ENCODE results near the gene SLC38A4. TPM values are rescaled to one million over a fixed set of nuclear protein-coding genes. Genes with fewer than 3 reads are reported as not detected.

The SLC38A4 gene
- total RNA-seq, 4 donors from 2014 or later, result 1.0 to 2.3 (median 1.6) TPM

- Histone ChIP-seq H3K4me3 (no peak overlapping the region), H3K4me1 (peaks cover 3% of the 10 kb centered on the region), H3K36me3 (no peaks in the 10 kb centered on the region), H3K27ac (no peak overlapping the region), H3K9me3 (no peaks in the 10 kb centered on the region), H3K27me3 (no peaks in the 10 kb centered on the region)
- no peak for DNase-seq (ENCODE audit: low spot score in 2 of 2)
- TF ChIP-seq POLR2A (IDR thresholded peaks at IDR 0.05) (no peak), POLR2AphosphoS5 (IDR thresholded peaks at IDR 0.05) (no peak), EP300 (IDR thresholded peaks at IDR 0.05) (no peak), CTCF (IDR thresholded peaks at IDR 0.05) (no peak)
- 93% methylated on average over 5 of the region's 5 CpGs for WGBS
Measured at GRCh38 chr12:46787496-46788055, 38.2 kb downstream of the SLC38A4 start.

- H3K9me3 ChIP-seq, result no peaks in the 10 kb centered on the region
- no peak overlapping the region for H3K4me3 ChIP-seq
- TF ChIP-seq POLR2A (IDR thresholded peaks at IDR 0.05) (no peak), POLR2AphosphoS5 (IDR thresholded peaks at IDR 0.05) (no peak), EP300 (IDR thresholded peaks at IDR 0.05) (no peak), CTCF (IDR thresholded peaks at IDR 0.05) (no peak)
- no peak overlapping the region for H3K27ac ChIP-seq
- no peaks in the 10 kb centered on the region for H3K36me3 ChIP-seq
- peaks cover 3% of the 10 kb centered on the region for H3K4me1 ChIP-seq
- no peak for DNase-seq (ENCODE audit: low spot score in 2 of 2)
- no peaks in the 10 kb centered on the region for H3K27me3 ChIP-seq
- WGBS, result 85% methylated on average over 3 of the region's 3 CpGs
Measured at GRCh38 chr12:46786774-46787173, 39.0 kb downstream of the SLC38A4 start.

- TF ChIP-seq POLR2A (IDR thresholded peaks at IDR 0.05) (no peak), EP300 (IDR thresholded peaks at IDR 0.05) (no peak), CTCF (IDR thresholded peaks at IDR 0.05) (no peak), POLR2AphosphoS5 (IDR thresholded peaks at IDR 0.05) (no peak)
- H3K4me1 ChIP-seq, result peaks cover 3% of the 10 kb centered on the region
- H3K27me3 ChIP-seq, result no peaks in the 10 kb centered on the region
- no peaks in the 10 kb centered on the region for H3K9me3 ChIP-seq
- WGBS, result 94% methylated on average over 3 of the region's 3 CpGs
- H3K36me3 ChIP-seq, result no peaks in the 10 kb centered on the region
- DNase-seq (ENCODE audit: low spot score in 2 of 2), result no peak
- no peak overlapping the region for H3K4me3 ChIP-seq
- H3K27ac ChIP-seq, result no peak overlapping the region
Measured at GRCh38 chr12:46785382-46785781, 40.4 kb downstream of the SLC38A4 start.

- WGBS, result 66% methylated on average over 5 of the region's 5 CpGs
- peaks cover 3% of the 10 kb centered on the region for H3K4me1 ChIP-seq
- no peaks in the 10 kb centered on the region for H3K9me3 ChIP-seq
- no peak overlapping the region for H3K27ac ChIP-seq
- TF ChIP-seq POLR2AphosphoS5 (IDR thresholded peaks at IDR 0.05) (no peak), CTCF (IDR thresholded peaks at IDR 0.05) (no peak), POLR2A (IDR thresholded peaks at IDR 0.05) (no peak), EP300 (IDR thresholded peaks at IDR 0.05) (no peak)
- no peak overlapping the region for H3K4me3 ChIP-seq
- H3K36me3 ChIP-seq, result no peaks in the 10 kb centered on the region
- no peak for DNase-seq (ENCODE audit: low spot score in 2 of 2)
- H3K27me3 ChIP-seq, result no peaks in the 10 kb centered on the region
Measured at GRCh38 chr12:46783871-46784270, 41.9 kb downstream of the SLC38A4 start.

GRCh38 chr12:46779879-46780278 is 45.9 kb downstream of the SLC38A4 start:
- no peak for TF ChIP-seq POLR2A (IDR thresholded peaks at IDR 0.05)
- TF ChIP-seq POLR2AphosphoS5 (IDR thresholded peaks at IDR 0.05), result no peak
- TF ChIP-seq EP300 (IDR thresholded peaks at IDR 0.05), result no peak
- no peak for TF ChIP-seq CTCF (IDR thresholded peaks at IDR 0.05)
- H3K4me3 ChIP-seq, result no peak overlapping the region

More at GRCh38 chr12:46779879-46780278, 45.9 kb downstream of the SLC38A4 start:
- Histone ChIP-seq H3K4me1 (peaks cover 1% of the 10 kb centered on the region), H3K36me3 (no peaks in the 10 kb centered on the region), H3K27ac (no peak overlapping the region), H3K27me3 (no peaks in the 10 kb centered on the region), H3K9me3 (no peaks in the 10 kb centered on the region)
- no peak for DNase-seq (ENCODE audit: low spot score in 2 of 2)
